HepG2 (cell line): Measurements from ENCODE around the gene HSPA1B. TPM values are rescaled to one million over a fixed set of nuclear protein-coding genes. Genes with fewer than 3 reads are reported as not detected.

Experiments
- GLMP ChIP-seq: sonication (generic); formaldehyde crosslinking; IDR thresholded peaks from 2 replicates; pipeline ENCODE4 v1.9.0; 2021; ENCODE audit warnings: missing genetic modification reagents, mild to moderate bottlenecking, borderline replicate concordance
- HINFP ChIP-seq: sonication (generic); formaldehyde crosslinking; IDR thresholded peaks from 2 replicates; pipeline ENCODE4 v1.4.0; 2020; ENCODE audit warnings: low read depth, mild to moderate bottlenecking, missing genetic modification reagents
- HNRNPLL ChIP-seq: fragments of 200-400 bp; formaldehyde crosslinking; IDR thresholded peaks from 2 replicates; pipeline ENCODE4 v1.6.1; 2017; ENCODE audit warnings: mild to moderate bottlenecking, low read depth, low read length; ENCODE audit not compliant: poor library complexity, severe bottlenecking
- KLF13 ChIP-seq: sonication (generic); formaldehyde crosslinking; IDR thresholded peaks from 2 replicates; pipeline ENCODE4 v1.4.0; 2020; ENCODE audit warnings: mild to moderate bottlenecking, missing genetic modification reagents
- MYPOP ChIP-seq: sonication (generic); formaldehyde crosslinking; IDR thresholded peaks from 2 replicates; pipeline ENCODE4 v1.8.1; 2023; ENCODE audit warnings: mild to moderate bottlenecking, moderate library complexity, missing genetic modification reagents
- RAD51 ChIP-seq: fragments of 450-650 bp; IDR thresholded peaks from 2 replicates; pipeline ENCODE4 v1.6.1; 2016; ENCODE audit warnings: borderline replicate concordance
- RXRB ChIP-seq: IDR thresholded peaks from 2 replicates; pipeline ENCODE4 v1.6.1; 2016; ENCODE audit warnings: borderline replicate concordance, missing genetic modification reagents, missing compliant biosample characterization
- SPEN ChIP-seq: sonication (generic); formaldehyde crosslinking; IDR thresholded peaks from 2 replicates; pipeline ENCODE4 v1.5.1; 2020; ENCODE audit warnings: low read depth, mild to moderate bottlenecking, missing genetic modification reagents
- ZBTB2 ChIP-seq: sonication (generic); formaldehyde crosslinking; IDR thresholded peaks from 2 replicates; pipeline ENCODE4 v1.8.0; 2022; ENCODE audit warnings: low read depth, missing genetic modification reagents
- ZBTB26 ChIP-seq: IDR thresholded peaks from 2 replicates; pipeline ENCODE4 v1.6.1; 2016; ENCODE audit warnings: missing compliant biosample characterization, missing genetic modification reagents, borderline replicate concordance
- ZBTB38 ChIP-seq: sonication (generic); formaldehyde crosslinking; IDR thresholded peaks from 2 replicates; pipeline ENCODE4 v1.5.1; 2020; ENCODE audit warnings: mild to moderate bottlenecking, missing genetic modification reagents
- ZNF180 ChIP-seq: sonication (generic); formaldehyde crosslinking; IDR thresholded peaks from 2 replicates; pipeline ENCODE4 v1.4.0; 2020; ENCODE audit warnings: low read depth, missing genetic modification reagents, borderline replicate concordance
- ZNF276 ChIP-seq: sonication (generic); formaldehyde crosslinking; IDR thresholded peaks from 2 replicates; pipeline ENCODE4 v1.4.0; 2020; ENCODE audit warnings: mild to moderate bottlenecking, low read depth, missing genetic modification reagents
- polyA plus RNA-seq, 8 experiments: library from polyadenylated mRNA; depleted of rRNA in 3 of 8; stranded (reverse) in 7 of 8; unstranded in 1 of 8; fragments of >200 nt; fragmentation: Illumina TruSeq in 4 of 8; extraction: Trizol in 4 of 8; gene quantifications; 2 replicates each; pipeline versions ENCODE4 v1.2.1 to v1.2.3, GENCODE V29; 2011 to 2016; ENCODE audit warnings: low read depth in 4 of 8, missing spikeins in 1 of 8, mixed read lengths in 1 of 8; ENCODE audit not compliant: insufficient read depth in 1 of 8
- total RNA-seq, 5 experiments: library from RNA; depleted of rRNA; stranded (reverse); fragments of >200 nt; fragmentation: Illumina TruSeq; extraction: Trizol; gene quantifications; 2 replicates each; pipeline ENCODE4 v1.2.3, GENCODE V29; 2016; ENCODE audit warnings: low read depth in 1 of 5

HSPA1B gene
- total and polyA plus RNA-seq, 2 of the 13 experiments (the other 11 are each of a cell fraction or from before 2014, with no cell fraction given) = 26.0 to 186 TPM

GRCh38 chr6:31795616-31796298 lies 31.8 kb upstream of the HSPA1B start, which contains the start of gene VARS1 (continued):
- TF ChIP-seq ZNF276 (CRISPR knock-in tag) = 0 out of 2 replicates have a peak, but pooled peaks have one; percentile 55
- TF ChIP-seq KLF13 (CRISPR knock-in tag) = peak; percentile 28; the same call in 1 of the 2 replicates
- TF ChIP-seq SPEN = peak; percentile 97
- no peak for TF ChIP-seq RAD51
- TF ChIP-seq ZBTB26 = no peak; the same call in 1 of the 2 replicates
- TF ChIP-seq ZBTB2 (CRISPR knock-in tag) = peak; percentile 96
- TF ChIP-seq MYPOP (CRISPR knock-in tag) = peak; percentile 95
- TF ChIP-seq HNRNPLL = no peak
- peak; percentile 90 for TF ChIP-seq ZBTB38 (CRISPR knock-in tag)
- peak; percentile 29; the same call in 1 of the 2 replicates for TF ChIP-seq RXRB
- TF ChIP-seq GLMP = no peak
- TF ChIP-seq ZNF180 (CRISPR knock-in tag) = peak; percentile 53; the same call in 1 of the 2 replicates
- peak; percentile 87 for TF ChIP-seq HINFP
